Endometrial microvascular endothelial cells (primary cell): ENCODE data around the gene DSCAML1. TPM values are rescaled to one million over a fixed set of nuclear protein-coding genes. Genes with fewer than 3 reads are reported as not detected.

Experiments used
- in situ Hi-C: cut with HindIII; loops from 2 replicates; pipeline ENCODE4 v1.10.0; 2017; ENCODE audit warnings: low sequenced_read_pairs, low pct_unique_long_range_greater_than_20kb; ENCODE audit errors: inconsistent ontology term
- total RNA-seq: library from RNA; depleted of rRNA; stranded (reverse); fragments of >200 nt; gene quantifications from one replicate; pipeline ENCODE4 v1.2.3, GENCODE V29; 2015; ENCODE audit errors: inconsistent ontology term

DSCAML1 gene
- total RNA-seq, 1 donor from 2014 or later: not detected

GRCh38 chr11:117443266-117444186 is 353.5 kb downstream of the DSCAML1 start:
- in situ Hi-C loops: no loop called here

DNA sequence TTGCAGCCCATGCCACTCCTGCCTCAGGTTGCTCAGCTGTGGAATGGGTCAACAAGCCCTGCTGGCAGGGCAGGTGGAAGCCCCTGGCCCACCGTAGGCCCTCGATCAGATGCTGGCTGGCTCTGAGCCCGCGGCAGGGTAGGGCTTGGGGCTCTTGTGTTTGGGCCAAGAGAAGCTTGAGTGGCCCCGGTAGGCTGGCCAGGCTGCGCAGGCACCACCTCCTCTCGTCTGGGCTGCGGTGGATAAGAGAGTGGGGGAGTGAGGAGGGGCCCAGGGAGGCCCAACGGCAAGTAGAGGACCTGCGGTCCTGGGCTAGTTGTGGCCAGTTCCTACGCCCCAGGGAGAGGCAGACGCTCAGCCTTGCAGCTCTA is 354.2 kb downstream of the DSCAML1 start:
- in situ Hi-C loops: no loop called here

GRCh38 chr11:117442049-117442868 is 354.8 kb downstream of the DSCAML1 start:
- in situ Hi-C loops: no loop called here

GRCh38 chr11:117441146-117441975 is 355.7 kb downstream of the DSCAML1 start:
- in situ Hi-C loops: no loop called here

- in situ Hi-C loops: no loop called here
These were observed 356.8 kb downstream of the DSCAML1 start for GRCh38 chr11:117440258-117440657.

GRCh38 chr11:117439256-117439655 is 357.8 kb downstream of the DSCAML1 start:
- in situ Hi-C loops: no loop called here

DNA sequence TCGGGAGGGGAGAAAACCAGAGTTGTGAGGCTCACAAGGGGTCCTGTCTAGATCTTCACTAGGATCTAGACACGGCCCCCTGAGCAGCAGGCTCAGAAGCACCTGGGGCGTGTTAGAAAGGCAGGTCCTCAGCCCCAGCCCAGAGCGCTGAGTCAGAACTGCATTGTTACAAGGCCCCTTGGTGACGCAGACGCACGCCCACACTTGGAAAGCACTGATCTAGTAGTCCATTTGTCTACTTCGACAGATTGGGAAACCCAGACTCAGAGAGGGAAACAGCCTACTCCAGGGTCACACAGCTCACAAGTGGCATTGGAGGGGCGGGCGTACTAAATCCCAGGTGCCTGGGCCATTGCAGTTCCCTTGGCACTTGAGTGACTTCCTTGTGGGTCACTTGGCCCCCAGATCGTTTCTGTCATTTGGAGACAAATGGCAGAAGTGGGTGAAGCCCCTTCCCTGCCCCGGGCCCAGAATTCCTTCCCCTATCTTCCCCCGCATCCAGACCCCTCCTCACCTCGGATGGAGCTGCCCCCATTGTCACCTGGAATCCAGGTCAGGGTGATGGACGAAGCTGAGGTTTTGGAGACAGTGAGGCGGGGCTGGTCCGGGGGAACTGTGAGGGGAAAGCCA is 358.5 kb downstream of the DSCAML1 start:
- in situ Hi-C loops: no loop called here

- in situ Hi-C loops: no loop called here
These were observed 359.3 kb downstream of the DSCAML1 start for GRCh38 chr11:117437791-117438130.

GRCh38 chr11:117437041-117437790 is 359.8 kb downstream of the DSCAML1 start:
- in situ Hi-C loops: no loop called here

GRCh38 chr11:117435326-117435725 is 361.7 kb downstream of the DSCAML1 start:
- in situ Hi-C loops: no loop called here

DNA sequence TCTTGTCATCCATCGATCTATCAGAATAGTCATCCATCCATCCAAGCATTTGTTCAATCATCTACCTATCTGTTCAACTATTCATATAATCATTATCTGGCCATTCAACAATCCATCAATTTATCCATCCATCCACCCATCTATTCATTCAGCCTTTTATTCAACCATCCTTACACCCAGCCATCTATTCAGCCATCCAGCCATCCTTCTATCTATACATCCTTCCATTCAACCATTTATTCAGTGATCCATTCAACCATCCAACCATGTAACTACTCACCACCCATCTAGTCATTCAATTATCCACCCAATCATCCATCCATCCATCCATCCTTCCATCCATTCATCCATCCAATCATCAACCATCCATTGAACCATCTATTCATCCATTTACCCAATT is 362.5 kb downstream of the DSCAML1 start:
- in situ Hi-C loops: no loop called here

DNA sequence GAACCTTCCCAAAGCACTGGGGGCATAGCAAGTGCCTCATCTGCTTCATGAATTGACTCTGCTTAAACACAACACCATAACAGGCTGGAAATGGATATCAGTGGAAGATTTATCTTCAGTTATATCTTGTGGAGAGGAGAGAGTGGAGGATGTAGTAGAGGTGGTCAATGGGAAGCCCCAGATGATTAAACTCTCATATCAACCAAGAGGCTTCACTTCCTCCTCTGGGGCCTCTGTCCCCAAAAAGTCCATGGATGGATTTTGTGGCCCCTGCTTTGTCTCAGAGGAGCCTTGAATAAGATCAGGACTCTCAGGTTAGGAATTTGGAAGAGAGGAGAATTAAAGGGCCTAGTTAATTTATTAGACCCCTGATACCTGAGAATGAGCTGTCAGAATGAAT is 363.3 kb downstream of the DSCAML1 start:
- in situ Hi-C loops: no loop called here

DNA sequence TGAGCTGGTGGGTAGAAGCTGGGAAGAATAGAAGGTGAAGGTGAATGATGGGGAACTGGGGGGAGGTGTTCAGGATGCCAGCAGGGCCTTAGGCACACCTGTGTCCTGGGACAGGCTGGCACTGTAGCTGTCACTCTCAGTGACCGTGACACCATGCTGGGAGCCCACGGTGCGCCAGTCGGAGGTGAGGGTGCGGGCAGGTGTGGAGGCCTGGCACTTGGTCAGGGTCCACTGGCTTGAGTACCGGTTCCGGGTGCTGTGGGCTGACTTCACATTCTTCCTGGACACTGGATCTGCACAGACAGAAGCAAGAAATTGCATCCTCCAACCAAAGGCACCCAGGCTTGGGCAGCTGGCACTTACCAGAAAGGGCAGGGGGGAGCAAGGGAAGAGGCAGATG is 365.6 kb downstream of the DSCAML1 start:
- in situ Hi-C loops: no loop called here

GRCh38 chr11:117430293-117430955 is 366.6 kb downstream of the DSCAML1 start:
- in situ Hi-C loops: no loop called here

GRCh38 chr11:117428856-117429229 is 368.2 kb downstream of the DSCAML1 start:
- in situ Hi-C loops: no loop called here

DNA sequence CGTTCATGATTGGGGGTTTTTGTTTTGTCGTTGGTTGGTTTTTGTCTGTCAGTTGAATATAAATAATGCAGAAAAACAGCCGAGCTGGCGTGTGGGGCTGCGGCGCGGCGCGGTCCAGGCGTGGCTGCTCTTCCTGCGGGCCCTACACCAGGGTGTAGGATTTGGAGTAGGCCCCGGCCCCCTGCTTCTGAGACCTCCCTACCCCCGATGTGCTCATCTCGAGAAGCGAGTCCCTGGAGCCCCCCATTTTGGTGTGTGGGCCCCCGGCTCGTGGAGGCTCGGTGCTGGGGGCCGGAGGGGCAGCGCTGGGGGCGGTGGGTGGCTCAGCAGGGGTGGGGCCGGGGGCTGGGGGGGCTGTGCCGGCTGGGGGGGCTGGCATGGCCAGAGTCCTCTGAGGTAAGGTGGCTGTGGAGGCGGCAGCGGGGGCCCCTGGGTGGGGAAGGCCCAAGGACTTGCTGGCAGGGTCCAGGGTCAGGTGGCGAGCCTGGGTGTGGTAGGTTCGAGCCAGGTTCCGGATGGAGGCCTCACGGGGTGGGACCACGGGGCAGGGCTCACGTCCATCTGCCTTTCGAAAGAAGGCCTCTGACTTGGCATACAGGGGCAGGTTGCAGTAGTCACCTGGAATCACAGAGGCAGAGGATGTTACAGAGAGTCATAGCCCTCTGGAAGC is 368.7 kb downstream of the DSCAML1 start:
- in situ Hi-C loops: no loop called here

DNA sequence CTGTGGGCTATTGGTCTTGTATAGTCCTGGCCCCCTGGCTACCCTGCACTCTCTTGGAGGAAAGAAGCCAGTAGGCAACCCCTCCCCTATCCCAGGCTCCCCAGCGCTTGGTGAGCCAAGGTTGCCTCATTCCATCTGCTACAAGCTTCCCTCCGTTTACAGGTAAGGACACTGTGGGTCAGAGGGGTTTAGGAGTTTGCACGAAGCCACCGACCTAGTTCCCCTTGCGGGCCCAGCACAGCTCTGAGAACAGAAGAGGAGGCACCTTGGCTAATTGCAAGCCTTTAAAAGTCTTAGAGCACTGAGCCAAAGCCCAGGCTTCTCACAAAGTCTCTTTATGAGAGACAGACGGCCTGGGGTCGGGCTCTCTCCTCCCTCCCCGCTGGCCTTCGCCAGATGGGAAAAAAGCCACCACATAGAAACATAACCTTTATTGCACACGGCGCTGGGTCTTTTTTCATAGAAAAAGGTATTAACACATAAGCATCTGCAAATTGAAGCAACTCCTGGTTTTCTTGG is 369.6 kb downstream of the DSCAML1 start:
- in situ Hi-C loops: no loop called here
